Muscle layer of colon (tissue), 2 donors: Measurements from ENCODE around the gene BFSP2.
"Not testable (repeated sequence)": the region's sequence is repeated elsewhere in the genome, so short reads cannot be mapped to it uniquely, and the experiment has no call there.

ENCODE experiments used
- H3K27ac ChIP-seq: one replicate; pipeline ENCODE4 v1.7.0; 2013; ENCODE audit warnings: low read depth, mild to moderate bottlenecking, low read length, moderate library complexity
- H3K27me3 ChIP-seq, 2 donors: one replicate each; pipeline ENCODE4 v1.7.0; 2013; ENCODE audit warnings: low read length in 2 of 2, mild to moderate bottlenecking in 2 of 2; ENCODE audit not compliant: insufficient read depth in 2 of 2, control insufficient read depth in 1 of 2
- H3K36me3 ChIP-seq: one replicate; pipeline ENCODE4 v1.7.0; 2013; ENCODE audit warnings: mild to moderate bottlenecking, low read length; ENCODE audit not compliant: insufficient read depth
- H3K4me1 ChIP-seq: one replicate; pipeline ENCODE4 v1.7.0; 2013; ENCODE audit warnings: mild to moderate bottlenecking, low read length; ENCODE audit not compliant: insufficient read depth
- H3K4me3 ChIP-seq, 2 donors: one replicate each; pipeline ENCODE4 v1.7.0; 2013; ENCODE audit warnings: low read length in 2 of 2, low read depth in 1 of 2, mild to moderate bottlenecking in 1 of 2, moderate library complexity in 1 of 2
- H3K9ac ChIP-seq: one replicate; pipeline ENCODE4 v1.7.0; 2013; ENCODE audit warnings: low read length
- H3K9me3 ChIP-seq: one replicate; pipeline ENCODE4 v1.7.0; 2013; ENCODE audit warnings: mild to moderate bottlenecking, low read length
- donor health status: abdominal sarcoma.
- donor health status: Adenocarcinoma of cecum.

Gene BFSP2

GRCh38 chr3:133487920-133488540 lies 88.2 kb downstream of the BFSP2 start:
- Histone ChIP-seq H3K4me3 (no peak overlapping the region), H3K9me3 (no peaks in the 10 kb centered on the region), H3K9ac (no peak overlapping the region), H3K4me1 (no peaks in the 10 kb centered on the region), H3K27me3 (no peaks in the 10 kb centered on the region), H3K36me3 (no peaks in the 10 kb centered on the region), H3K27ac (no peak overlapping the region)

GRCh38 chr3:133488785-133489367 lies 89.0 kb downstream of the BFSP2 start:
- no peaks in the 10 kb centered on the region for H3K36me3 ChIP-seq
- H3K9me3 ChIP-seq: no peaks in the 10 kb centered on the region
- H3K4me1 ChIP-seq: no peaks in the 10 kb centered on the region

DNA sequence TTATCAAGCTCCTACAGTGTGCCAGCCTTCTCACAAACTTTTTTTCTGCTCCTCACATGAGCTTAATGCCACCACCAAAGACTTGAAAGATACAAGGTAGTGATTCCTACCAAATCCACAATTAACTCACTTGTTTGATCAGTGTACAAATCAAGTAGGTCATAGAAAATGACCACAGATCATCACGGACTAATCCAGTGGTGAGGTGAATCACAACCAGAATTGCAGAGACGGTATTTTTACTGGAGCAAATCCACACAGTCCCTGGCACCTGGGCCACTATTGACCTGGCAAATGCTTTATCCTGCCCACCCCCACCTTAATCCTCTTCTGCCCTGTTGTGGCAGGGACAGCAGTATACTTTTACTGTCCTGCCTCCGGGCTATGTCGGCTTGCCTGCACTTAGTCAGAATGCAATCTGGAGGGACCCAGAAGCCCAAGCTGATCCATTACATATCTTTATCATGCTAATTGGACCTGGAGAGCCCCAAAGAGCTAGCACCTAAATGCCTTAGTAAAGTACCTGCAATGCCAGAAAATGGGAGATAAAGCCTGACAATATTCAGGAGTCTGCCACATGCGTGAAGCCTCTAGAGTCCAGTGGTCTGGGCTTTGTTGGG lies 89.7 kb downstream of the BFSP2 start:
- Histone ChIP-seq H3K27ac (no peak overlapping the region), H3K9ac (no peak overlapping the region), H3K4me1 (no peaks in the 10 kb centered on the region), H3K9me3 (no peaks in the 10 kb centered on the region), H3K4me3 (no peak overlapping the region), H3K36me3 (no peaks in the 10 kb centered on the region), H3K27me3 (no peaks in the 10 kb centered on the region)

More at GRCh38 chr3:133488785-133489367, 89.0 kb downstream of the BFSP2 start:
- H3K4me3 ChIP-seq: no peak overlapping the region
- H3K27ac ChIP-seq: no peak overlapping the region
- no peak overlapping the region for H3K9ac ChIP-seq
- H3K27me3 ChIP-seq: no peaks in the 10 kb centered on the region

GRCh38 chr3:133490468-133491351 lies 90.9 kb downstream of the BFSP2 start:
- no peak overlapping the region for H3K27ac ChIP-seq
- H3K4me1 ChIP-seq: no peaks in the 10 kb centered on the region
- H3K4me3 ChIP-seq: no peak overlapping the region

GRCh38 chr3:133491481-133492059 lies 91.7 kb downstream of the BFSP2 start:
- Histone ChIP-seq H3K4me3 (no peak overlapping the region), H3K27ac (no peak overlapping the region), H3K4me1 (no peaks in the 10 kb centered on the region), H3K36me3 (no peaks in the 10 kb centered on the region), H3K27me3 (no peaks in the 10 kb centered on the region), H3K9me3 (no peaks in the 10 kb centered on the region), H3K9ac (no peak overlapping the region)

More at GRCh38 chr3:133490468-133491351, 90.9 kb downstream of the BFSP2 start:
- no peaks in the 10 kb centered on the region for H3K27me3 ChIP-seq
- no peaks in the 10 kb centered on the region for H3K36me3 ChIP-seq
- no peaks in the 10 kb centered on the region for H3K9me3 ChIP-seq
- no peak overlapping the region for H3K9ac ChIP-seq

DNA sequence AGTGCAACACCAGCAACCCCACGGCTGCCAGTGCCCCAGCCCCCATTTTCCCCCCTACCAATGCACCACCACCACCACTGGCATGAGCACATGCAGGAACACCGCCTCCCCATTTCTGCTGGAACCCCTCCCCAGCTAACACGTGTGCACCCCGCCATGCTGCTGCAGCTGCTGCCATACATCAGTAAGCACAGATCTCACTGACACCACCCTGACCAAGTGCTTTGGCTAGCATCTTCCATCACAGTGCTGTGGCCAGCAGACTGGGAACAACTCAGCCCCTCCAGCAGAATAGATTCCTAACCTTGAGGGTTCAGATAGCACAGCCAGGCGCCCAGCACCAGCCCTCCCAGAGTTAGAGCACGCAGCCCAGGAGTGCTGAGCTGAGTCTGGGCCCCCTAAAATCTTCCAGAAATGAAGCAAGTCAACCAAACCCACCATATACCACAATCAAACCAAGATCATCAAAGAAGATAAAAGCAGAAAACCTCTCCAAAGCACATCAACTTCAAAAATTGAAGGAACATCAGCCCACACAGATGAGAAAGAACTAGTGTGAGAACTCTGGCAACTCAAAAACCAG lies 92.4 kb downstream of the BFSP2 start:
- Histone ChIP-seq H3K9ac (no peak overlapping the region), H3K27me3 (no peaks in the 10 kb centered on the region), H3K36me3 (no peaks in the 10 kb centered on the region), H3K27ac (no peak overlapping the region), H3K9me3 (no peaks in the 10 kb centered on the region), H3K4me1 (no peaks in the 10 kb centered on the region), H3K4me3 (no peak overlapping the region)

- H3K9ac ChIP-seq: no peak overlapping the region
- H3K4me1 ChIP-seq: no peaks in the 10 kb centered on the region
- H3K9me3 ChIP-seq: no peaks in the 10 kb centered on the region
- H3K27ac ChIP-seq: no peak overlapping the region
- no peaks in the 10 kb centered on the region for H3K27me3 ChIP-seq
- H3K4me3 ChIP-seq: no peak overlapping the region
- H3K36me3 ChIP-seq: no peaks in the 10 kb centered on the region
Observed at GRCh38 chr3:133494469-133494868, 94.6 kb downstream of the BFSP2 start.

DNA sequence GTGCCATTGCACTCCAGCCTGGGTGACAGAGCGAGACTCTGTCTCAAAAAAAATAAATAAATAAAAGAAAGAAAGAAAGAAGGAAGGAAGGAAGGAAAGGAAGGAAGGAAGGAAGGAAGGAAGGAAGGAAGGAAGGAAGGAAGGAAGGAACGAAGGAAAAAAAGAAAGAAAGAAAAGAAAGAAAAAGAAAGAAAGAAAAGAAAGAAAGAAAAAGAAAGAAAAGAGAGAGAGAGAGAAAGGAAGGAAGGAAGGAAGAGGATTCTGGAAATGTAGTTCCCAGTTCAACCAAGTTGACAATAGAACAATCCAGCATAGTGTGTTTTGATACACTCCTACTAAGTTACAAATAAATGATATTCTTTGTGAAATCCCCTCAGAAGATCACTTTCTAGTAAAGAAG lies 102.7 kb downstream of the BFSP2 start:
- not testable (repeated sequence) for H3K27ac ChIP-seq, H3K36me3 ChIP-seq, H3K4me1 ChIP-seq, H3K27me3 ChIP-seq, H3K9me3 ChIP-seq, H3K9ac ChIP-seq, H3K4me3 ChIP-seq

GRCh38 chr3:133503409-133503808 lies 103.6 kb downstream of the BFSP2 start:
- Histone ChIP-seq H3K4me3 (no peak overlapping the region), H3K27ac (no peak overlapping the region), H3K9ac (no peak overlapping the region), H3K36me3 (no peaks in the 10 kb centered on the region), H3K9me3 (peaks cover 3% of the 10 kb centered on the region), H3K4me1 (no peaks in the 10 kb centered on the region), H3K27me3 (no peaks in the 10 kb centered on the region)

GRCh38 chr3:133504736-133505135 lies 104.9 kb downstream of the BFSP2 start:
- H3K36me3 ChIP-seq: no peaks in the 10 kb centered on the region
- no peak overlapping the region for H3K4me3 ChIP-seq
- no peak overlapping the region for H3K9ac ChIP-seq
- no peaks in the 10 kb centered on the region for H3K27me3 ChIP-seq
- H3K4me1 ChIP-seq: no peaks in the 10 kb centered on the region
- H3K27ac ChIP-seq: no peak overlapping the region
- H3K9me3 ChIP-seq: peaks cover 3% of the 10 kb centered on the region

DNA sequence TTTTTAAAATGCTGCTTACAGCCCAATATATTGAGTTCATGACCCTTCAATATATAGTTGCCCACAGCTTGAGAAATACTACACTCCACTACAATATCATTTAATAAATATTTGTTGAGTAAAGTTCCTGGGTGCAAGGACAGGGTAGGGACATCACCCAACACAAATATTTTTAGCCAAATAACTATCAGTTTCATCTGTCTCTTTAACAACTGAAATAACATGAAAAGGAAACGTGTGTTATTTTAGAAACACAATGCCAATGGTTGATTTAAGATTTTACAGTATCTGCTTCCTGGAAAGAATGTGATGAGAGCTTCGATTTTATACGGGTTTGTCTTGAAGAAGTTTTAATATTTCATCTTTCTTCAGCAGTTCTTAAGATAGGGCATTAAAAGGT lies 106.0 kb downstream of the BFSP2 start:
- Histone ChIP-seq H3K9ac (no peak overlapping the region), H3K27me3 (no peaks in the 10 kb centered on the region), H3K27ac (no peak overlapping the region), H3K4me3 (no peak overlapping the region), H3K9me3 (peaks cover 3% of the 10 kb centered on the region), H3K4me1 (no peaks in the 10 kb centered on the region), H3K36me3 (no peaks in the 10 kb centered on the region)
